Sigmoid colon (tissue), 7 donors: ENCODE results near the gene EML4. TPM values are rescaled to one million over a fixed set of nuclear protein-coding genes. Genes with fewer than 3 reads are reported as not detected.

ENCODE experiments used
- DNase-seq: peaks from one replicate; pipeline ENCODE4 v3.0.0-alpha.2; 2019
- H3K27ac ChIP-seq, 4 donors: fragments of 200-600 bp; sonication (generic); one replicate each; pipeline ENCODE4 v1.5.1; 2016 to 2019; ENCODE audit warnings: mild to moderate bottlenecking in 1 of 4
- H3K27me3 ChIP-seq, 3 donors: fragments of 200-600 bp; sonication (generic); one replicate each; pipeline ENCODE4 v1.5.1; 2019; ENCODE audit warnings: mild to moderate bottlenecking in 1 of 3
- H3K36me3 ChIP-seq, 4 donors: fragments of 200-600 bp; sonication (generic); one replicate each; pipeline ENCODE4 v1.5.1; 2016 to 2019
- H3K4me1 ChIP-seq, 4 donors: fragments of 200-600 bp; sonication (generic); one replicate each; pipeline ENCODE4 v1.5.1; 2017 to 2019
- H3K4me3 ChIP-seq, 4 donors: fragments of 200-600 bp; sonication (generic); one replicate each; pipeline ENCODE4 v1.5.1; 2017 to 2019; ENCODE audit warnings: mild to moderate bottlenecking in 2 of 4, moderate library complexity in 1 of 4
- H3K9me3 ChIP-seq, 4 donors: fragments of 200-600 bp in 3 of 4; sonication (generic) in 3 of 4; one replicate each; pipeline versions ENCODE4 v1.5.1 to v1.6.1; 2013 to 2019
- CTCF ChIP-seq, 4 experiments: fragments of 450-650 bp in 3 of 4; fragments of 200-600 bp in 1 of 4; IDR thresholded peaks; one replicate each; pipeline ENCODE4 v1.5.1; 2016 to 2019; ENCODE audit warnings: antibody characterized with exemption in 4 of 4, mild to moderate bottlenecking in 3 of 4, moderate library complexity in 2 of 4
- EP300 ChIP-seq, 4 donors: sonication (generic); formaldehyde crosslinking; IDR thresholded peaks; one replicate each; pipeline ENCODE4 v1.6.1; 2017; ENCODE audit warnings: antibody characterized with exemption in 4 of 4
- POLR2A ChIP-seq, 2 donors: fragments of 450-650 bp; IDR thresholded peaks; one replicate each; pipeline ENCODE4 v1.6.1; 2016; ENCODE audit warnings: antibody characterized with exemption in 2 of 2, mild to moderate bottlenecking in 2 of 2, moderate library complexity in 2 of 2
- POLR2AphosphoS5 ChIP-seq, 4 donors: sonication (generic); formaldehyde crosslinking; IDR thresholded peaks; one replicate each; pipeline ENCODE4 v1.6.1; 2017; ENCODE audit warnings: antibody characterized with exemption in 4 of 4
- WGBS, 2 donors: extraction: QIAGEN DNeasy Blood & Tissue Kit; methylation state at CpG; one replicate each; pipeline ENCODE4 v1.1.7; 2013; 5-methylcytosine and 5-hydroxymethylcytosine counted together
- intact Hi-C: fragments of 100-400 bp; cut with DNase I; formaldehyde crosslinking; loops from one replicate; pipeline ENCODE4 v1.15.1; 2023
- polyA plus RNA-seq, 3 donors: library from polyadenylated mRNA; stranded (reverse); fragments of 200-250 nt; gene quantifications; one replicate each; pipeline ENCODE4 v1.2.3, GENCODE V29; 2013
- total RNA-seq, 4 donors: library from RNA; depleted of rRNA; stranded (reverse); fragments of >200 nt; gene quantifications; one replicate each; pipeline ENCODE4 v1.1.0, GENCODE V29; 2016
- donor health status: healthy with polysubstance abuse.
- donor health status: Bipolar disorder and iron deficiency.
- donor health status: healthy.

The EML4 gene
- total and polyA plus RNA-seq, 7 donors: 16.1 to 27.8 (median 17.8) TPM

DNA sequence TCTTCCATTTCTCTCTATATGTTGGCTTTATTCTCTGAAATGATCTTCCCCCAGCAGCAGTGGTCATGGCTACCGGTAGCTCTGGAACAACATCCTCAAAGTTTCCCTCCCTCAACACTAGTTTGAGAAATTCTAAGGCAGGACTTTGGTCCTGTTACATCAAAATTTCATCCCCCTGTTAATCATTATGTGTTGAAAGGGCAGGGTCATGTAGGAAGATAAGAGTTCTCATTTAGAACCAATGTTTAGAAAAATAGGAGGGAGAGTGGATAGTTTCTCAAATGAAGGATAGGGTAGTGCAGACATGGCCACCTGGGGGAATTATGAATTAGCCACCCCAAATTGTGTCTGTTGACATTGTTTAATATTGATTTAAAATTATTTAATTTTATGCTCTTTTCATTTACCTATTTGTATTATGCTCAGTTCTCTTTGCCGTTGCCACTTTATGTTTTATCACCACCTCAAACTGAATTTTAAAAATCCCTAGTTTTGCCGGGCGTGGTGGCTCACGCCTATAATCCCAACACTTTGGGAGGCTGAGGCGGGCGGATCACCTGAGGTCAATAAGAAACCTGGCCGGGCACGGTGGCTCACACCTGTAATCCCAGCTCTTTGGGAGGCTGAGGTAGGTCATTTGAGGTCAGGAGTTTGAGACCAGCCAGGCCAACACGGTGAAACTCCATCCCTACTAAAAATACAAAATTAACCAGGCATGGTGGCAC lies 22.3 kb downstream of the EML4 start:
- DNase-seq: no peak
- TF ChIP-seq POLR2AphosphoS5 (IDR thresholded peaks at IDR 0.05): no peak
- TF ChIP-seq EP300 (IDR thresholded peaks at IDR 0.05): no peak
- 15 to 61% methylated on average over 10 of the region's 10 CpGs for WGBS, 2 donors
- no peak overlapping the region for H3K4me3 ChIP-seq
- H3K27ac ChIP-seq: no peak overlapping the region
- H3K27me3 ChIP-seq: no peaks in the 10 kb centered on the region
- H3K9me3 ChIP-seq: no peaks in the 10 kb centered on the region
- H3K4me1 ChIP-seq: peaks cover 0 to 21% (median 12%) of the 10 kb centered on the region in 4 donors
- H3K36me3 ChIP-seq: no peaks in the 10 kb centered on the region
- intact Hi-C loops: no loop called here

DNA sequence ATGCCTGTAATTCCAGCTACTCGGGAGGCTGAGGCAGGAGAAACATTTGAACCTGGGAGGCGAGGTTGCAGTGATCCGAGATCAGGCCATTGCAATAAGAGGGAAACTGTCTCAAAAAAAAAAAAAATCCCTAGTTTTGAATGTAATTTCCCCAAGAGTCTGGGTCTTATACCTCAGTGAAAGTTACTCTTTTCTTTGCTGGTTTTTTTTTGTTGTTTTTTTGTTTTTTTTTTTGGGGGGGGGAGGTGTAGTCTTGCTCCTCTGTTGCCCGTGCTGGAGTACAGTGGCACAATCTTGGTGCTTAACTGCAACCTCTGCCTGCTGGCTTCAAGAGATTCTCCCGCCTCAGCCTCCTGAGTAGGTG lies 22.8 kb downstream of the EML4 start:
- Histone ChIP-seq H3K27ac (no peak overlapping the region), H3K36me3 (no peaks in the 10 kb centered on the region), H3K9me3 (no peaks in the 10 kb centered on the region), H3K4me1 (peaks cover 0 to 22% (median 12%) of the 10 kb centered on the region in 4 donors), H3K4me3 (no peak overlapping the region), H3K27me3 (no peaks in the 10 kb centered on the region)
- 71 to 87% methylated on average over 5 of the region's 5 CpGs for WGBS, 2 donors
- DNase-seq: no peak
- no peak for TF ChIP-seq POLR2AphosphoS5 (IDR thresholded peaks at IDR 0.05)
- TF ChIP-seq CTCF (IDR thresholded peaks at IDR 0.05): no peak
- TF ChIP-seq POLR2A (IDR thresholded peaks at IDR 0.05): no peak
- no peak for TF ChIP-seq EP300 (IDR thresholded peaks at IDR 0.05)
- intact Hi-C loops: no loop called here

GRCh38 chr2:42192652-42193566 lies 23.8 kb downstream of the EML4 start:
- Histone ChIP-seq H3K36me3 (no peaks in the 10 kb centered on the region), H3K4me3 (no peak overlapping the region), H3K4me1 (peaks cover 0 to 22% (median 12%) of the 10 kb centered on the region in 4 donors), H3K27me3 (no peaks in the 10 kb centered on the region), H3K9me3 (no peaks in the 10 kb centered on the region), H3K27ac (no peak overlapping the region)
- TF ChIP-seq POLR2AphosphoS5 (IDR thresholded peaks at IDR 0.05) (no peak), CTCF (IDR thresholded peaks at IDR 0.05) (no peak), EP300 (IDR thresholded peaks at IDR 0.05) (no peak), POLR2A (IDR thresholded peaks at IDR 0.05) (no peak)
- intact Hi-C loops: no loop called here
- DNase-seq: no peak
- WGBS, 2 donors: 30 to 56% methylated on average over 3 of the region's 3 CpGs

GRCh38 chr2:42193722-42194187 lies 24.6 kb downstream of the EML4 start:
- H3K36me3 ChIP-seq: no peaks in the 10 kb centered on the region
- peaks cover 0 to 22% (median 12%) of the 10 kb centered on the region in 4 donors for H3K4me1 ChIP-seq
- no peaks in the 10 kb centered on the region for H3K27me3 ChIP-seq
- no peak for TF ChIP-seq CTCF (IDR thresholded peaks at IDR 0.05)
- no peak for TF ChIP-seq POLR2AphosphoS5 (IDR thresholded peaks at IDR 0.05)
- no peak for TF ChIP-seq POLR2A (IDR thresholded peaks at IDR 0.05)
- no peak for TF ChIP-seq EP300 (IDR thresholded peaks at IDR 0.05)
- no peaks in the 10 kb centered on the region for H3K9me3 ChIP-seq
- intact Hi-C loops: no loop called here
- no peak for DNase-seq
- no peak overlapping the region for H3K4me3 ChIP-seq
- H3K27ac ChIP-seq: no peak overlapping the region

DNA sequence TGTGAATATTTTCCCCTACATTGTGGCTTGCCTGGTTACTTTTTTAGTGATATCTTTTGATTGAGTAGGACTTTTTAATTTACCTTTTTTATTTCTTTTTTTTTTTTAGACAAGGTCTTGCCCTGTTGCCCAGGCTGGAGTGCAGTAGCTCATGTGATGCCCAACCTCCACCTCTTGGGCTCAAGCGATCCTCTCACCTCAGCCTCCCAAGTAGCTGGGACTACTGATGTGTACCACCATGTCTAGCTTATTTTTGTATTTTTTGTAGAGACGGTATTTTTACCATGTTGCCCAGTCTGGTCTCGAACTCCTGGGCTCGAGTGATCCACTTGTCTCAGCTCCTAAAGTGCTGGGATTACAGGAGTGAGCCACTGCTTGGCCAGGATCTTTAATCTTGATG lies 25.3 kb downstream of the EML4 start:
- no peak overlapping the region for H3K27ac ChIP-seq
- peaks cover 0 to 22% (median 12%) of the 10 kb centered on the region in 4 donors for H3K4me1 ChIP-seq
- no peak for DNase-seq
- no peaks in the 10 kb centered on the region for H3K27me3 ChIP-seq
- WGBS, 2 donors: 86 to 97% methylated on average over 4 of the region's 4 CpGs
- no peaks in the 10 kb centered on the region for H3K9me3 ChIP-seq
- intact Hi-C loops: no loop called here
- H3K4me3 ChIP-seq: no peak overlapping the region
- no peak for TF ChIP-seq CTCF (IDR thresholded peaks at IDR 0.05)
- no peak for TF ChIP-seq POLR2AphosphoS5 (IDR thresholded peaks at IDR 0.05)
- TF ChIP-seq POLR2A (IDR thresholded peaks at IDR 0.05): no peak
- TF ChIP-seq EP300 (IDR thresholded peaks at IDR 0.05): no peak
- H3K36me3 ChIP-seq: no peaks in the 10 kb centered on the region
